Upper lobe of left lung (tissue), 4 donors: Measurements from ENCODE around the gene RBM34.
"Not testable (repeated sequence)": the region's sequence is repeated elsewhere in the genome, so short reads cannot be mapped to it uniquely, and the experiment has no call there.

Experiments
- EP300 ChIP-seq, 4 donors: sonication (generic); formaldehyde crosslinking; IDR thresholded peaks; one replicate each; pipeline ENCODE4 v1.5.1; 2017; ENCODE audit warnings: antibody characterized with exemption in 4 of 4, control low read depth in 2 of 4
- POLR2A ChIP-seq, 4 donors: fragments of 450-650 bp; IDR thresholded peaks; one replicate each; pipeline ENCODE4 v1.5.1; 2016 to 2017; ENCODE audit warnings: antibody characterized with exemption in 4 of 4, mild to moderate bottlenecking in 2 of 4
- POLR2AphosphoS5 ChIP-seq, 2 donors: sonication (generic); formaldehyde crosslinking; IDR thresholded peaks; one replicate each; pipeline ENCODE4 v1.5.1; 2017; ENCODE audit warnings: antibody characterized with exemption in 2 of 2
- TF ChIP-seq, protein P1 (sequence below), 6 experiments: fragments of 450-650 bp in 4 of 6; fragments of 200-600 bp in 2 of 6; sonication (generic) in 2 of 6; IDR thresholded peaks; one replicate each; pipeline ENCODE4 v1.5.1; 2016 to 2019; ENCODE audit warnings: antibody characterized with exemption in 6 of 6

DNA sequence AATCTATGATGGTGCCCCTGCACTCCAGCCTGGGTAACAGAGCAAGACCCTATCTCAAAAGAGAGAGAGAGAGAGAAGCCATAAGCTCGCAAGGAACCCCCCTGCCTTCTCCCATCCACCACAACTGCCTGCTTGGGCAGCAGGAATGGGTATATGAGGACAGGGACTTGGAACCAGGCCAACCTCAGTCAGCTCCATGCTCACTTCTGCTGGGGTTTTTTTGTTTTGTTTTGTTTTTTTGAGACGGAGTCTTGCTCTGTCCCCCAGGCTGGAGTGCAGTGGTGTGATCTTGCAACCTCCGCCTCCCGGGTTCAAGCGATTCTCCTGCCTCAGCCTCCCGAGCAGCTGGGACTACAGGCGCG lies 69.0 kb downstream of the RBM34 start:
- TF ChIP-seq, protein P1, sequence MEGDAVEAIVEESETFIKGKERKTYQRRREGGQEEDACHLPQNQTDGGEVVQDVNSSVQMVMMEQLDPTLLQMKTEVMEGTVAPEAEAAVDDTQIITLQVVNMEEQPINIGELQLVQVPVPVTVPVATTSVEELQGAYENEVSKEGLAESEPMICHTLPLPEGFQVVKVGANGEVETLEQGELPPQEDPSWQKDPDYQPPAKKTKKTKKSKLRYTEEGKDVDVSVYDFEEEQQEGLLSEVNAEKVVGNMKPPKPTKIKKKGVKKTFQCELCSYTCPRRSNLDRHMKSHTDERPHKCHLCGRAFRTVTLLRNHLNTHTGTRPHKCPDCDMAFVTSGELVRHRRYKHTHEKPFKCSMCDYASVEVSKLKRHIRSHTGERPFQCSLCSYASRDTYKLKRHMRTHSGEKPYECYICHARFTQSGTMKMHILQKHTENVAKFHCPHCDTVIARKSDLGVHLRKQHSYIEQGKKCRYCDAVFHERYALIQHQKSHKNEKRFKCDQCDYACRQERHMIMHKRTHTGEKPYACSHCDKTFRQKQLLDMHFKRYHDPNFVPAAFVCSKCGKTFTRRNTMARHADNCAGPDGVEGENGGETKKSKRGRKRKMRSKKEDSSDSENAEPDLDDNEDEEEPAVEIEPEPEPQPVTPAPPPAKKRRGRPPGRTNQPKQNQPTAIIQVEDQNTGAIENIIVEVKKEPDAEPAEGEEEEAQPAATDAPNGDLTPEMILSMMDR (IDR thresholded peaks at IDR 0.05): not testable (repeated sequence)
- TF ChIP-seq POLR2A, POLR2AphosphoS5, EP300 (IDR thresholded peaks at IDR 0.05): not testable (repeated sequence)
